HepG2 (cell line): Measurements from ENCODE around the gene DLG3. TPM values are rescaled to one million over a fixed set of nuclear protein-coding genes. Genes with fewer than 3 reads are reported as not detected.

Experiments used
- ATAC-seq: fragments of 200-7000 bp; cut with Tn5 transposase; 3 replicates; pipeline ENCODE4 v1.9.1; 2020; ENCODE audit warnings: mild to moderate bottlenecking, moderate library complexity
- BruUV-seq: library from RNA; stranded (reverse); fragments of 400-500 nt; replicated peaks from 2 replicates; lab custom pipeline; 2021; lab: Mats Ljungman, UMichigan
- CTCF ChIA-PET: fragments of 300-600 bp; formaldehyde crosslinking; extraction: SDS; loops from one replicate; lab custom pipeline; 2021; ENCODE audit warnings: low total read pairs, inconsistent platforms, low intra/inter-chr PET ratio; lab: Yijun Ruan, JAX
- POLR2A ChIA-PET: fragments of 350-600 bp; sonication (Branson Sonifier 250); formaldehyde crosslinking; loops from one replicate; lab custom pipeline; 2020; ENCODE audit warnings: antibody characterized with exemption, inconsistent platforms; lab: Yijun Ruan, JAX
- DNase-seq: peaks from one replicate; pipeline ENCODE4 v3.0.0-alpha.2; 2015; ENCODE audit warnings: low spot score
- FAIRE-seq: peaks from 3 replicates; lab custom pipeline; 2011; peaks lifted over from hg19 to GRCh38; lab: Jason Lieb, UNC
- H2AFZ ChIP-seq: one replicate; pipeline ENCODE4 v1.6.1; 2011; ENCODE audit warnings: low read length, inconsistent platforms
- H3K27ac ChIP-seq: fragments of 300-600 bp; 3 replicates; pipeline ENCODE4 v1.8.0; 2011; ENCODE audit warnings: mixed run types, mild to moderate bottlenecking, mixed read lengths, low read length, inconsistent platforms; ENCODE audit not compliant: insufficient read depth; ENCODE audit errors: extremely low read length
- H3K27me3 ChIP-seq, 2 experiments: fragments of 200-600 bp in 1 of 2; 2 replicates in 1 of 2; 3 replicates in 1 of 2; pipeline versions ENCODE4 v1.6.0 to v1.8.0; 2011; ENCODE audit warnings: low read length in 2 of 2, mild to moderate bottlenecking in 2 of 2, moderate library complexity in 2 of 2, inconsistent platforms in 1 of 2; ENCODE audit not compliant: insufficient read depth in 2 of 2, control insufficient read depth in 1 of 2
- H3K36me3 ChIP-seq, 2 experiments: fragments of 200-600 bp in 1 of 2; replicated peaks in 1 of 2; 2 replicates in 1 of 2; 3 replicates in 1 of 2; pipeline versions ENCODE4 v1.5.1 to v1.8.0; 2011; ENCODE audit warnings: low read length in 2 of 2, inconsistent platforms in 1 of 2; ENCODE audit not compliant: insufficient read depth in 2 of 2, control insufficient read depth in 1 of 2
- H3K4me1 ChIP-seq: 2 replicates; pipeline ENCODE4 v1.5.1; 2012; ENCODE audit warnings: low read length, inconsistent platforms; ENCODE audit not compliant: insufficient read depth
- H3K4me2 ChIP-seq: 2 replicates; pipeline ENCODE4 v1.6.0; 2011; ENCODE audit warnings: low read depth, low read length, inconsistent platforms
- H3K4me3 ChIP-seq, 3 experiments: fragments of 200-600 bp in 1 of 3; sonication (generic), shearing (Covaris generic) in 1 of 3; replicated peaks in 1 of 3; 2 replicates each; pipeline ENCODE4 v1.5.1; 2011 to 2016; ENCODE audit warnings: low read length in 3 of 3, inconsistent platforms in 2 of 3, low read depth in 2 of 3, mild to moderate bottlenecking in 2 of 3, control low read depth in 1 of 3, mixed read lengths in 1 of 3; ENCODE audit not compliant: insufficient read depth in 1 of 3
- H3K79me2 ChIP-seq: one replicate; pipeline ENCODE4 v1.6.1; 2011; ENCODE audit warnings: low read length, inconsistent platforms; ENCODE audit not compliant: insufficient read depth
- H3K9ac ChIP-seq: 2 replicates; pipeline ENCODE4 v1.6.0; 2011; ENCODE audit warnings: mild to moderate bottlenecking, low read depth, low read length, inconsistent platforms; ENCODE audit not compliant: insufficient read depth
- H3K9me3 ChIP-seq: 2 replicates; pipeline ENCODE4 v1.5.1; 2012; ENCODE audit warnings: mild to moderate bottlenecking, low read length
- H4K20me1 ChIP-seq: 2 replicates; pipeline ENCODE4 v1.6.0; 2011; ENCODE audit warnings: inconsistent platforms, mild to moderate bottlenecking, low read length, moderate library complexity; ENCODE audit not compliant: insufficient read depth
- CENPX ChIP-seq: sonication (generic); formaldehyde crosslinking; IDR thresholded peaks from 2 replicates; pipeline ENCODE4 v1.9.0; 2021; ENCODE audit warnings: mild to moderate bottlenecking, missing genetic modification reagents, moderate library complexity
- ELF3 ChIP-seq: IDR thresholded peaks from 2 replicates; pipeline ENCODE4 v1.6.1; 2016; ENCODE audit warnings: missing genetic modification reagents, missing compliant biosample characterization
- NR3C1 ChIP-seq: sonication (generic); formaldehyde crosslinking; IDR thresholded peaks from 2 replicates; pipeline ENCODE4 v1.4.0; 2020; ENCODE audit warnings: missing genetic modification reagents
- RFX5 ChIP-seq: IDR thresholded peaks from 2 replicates; pipeline ENCODE4 v1.6.1; 2011; ENCODE audit warnings: low read depth, low read length, improper control_type of control experiment
- SALL2 ChIP-seq: sonication (generic); formaldehyde crosslinking; IDR thresholded peaks from 2 replicates; pipeline ENCODE4 v1.8.1; 2023; ENCODE audit warnings: mild to moderate bottlenecking, missing genetic modification reagents, inconsistent platforms
- U2AF2 ChIP-seq: fragments of 200-400 bp; formaldehyde crosslinking; IDR thresholded peaks from 2 replicates; pipeline ENCODE4 v1.6.1; 2017; ENCODE audit warnings: low read depth, mild to moderate bottlenecking, low read length
- ZNF136 ChIP-seq: sonication (generic); formaldehyde crosslinking; IDR thresholded peaks from 2 replicates; pipeline ENCODE4 v1.8.1; 2022; ENCODE audit warnings: low read depth, mild to moderate bottlenecking, moderate library complexity, missing genetic modification reagents
- ZNF232 ChIP-seq: sonication (generic); formaldehyde crosslinking; IDR thresholded peaks from 2 replicates; pipeline ENCODE4 v1.4.0; 2020; ENCODE audit warnings: missing genetic modification reagents, borderline replicate concordance
- ZNF251 ChIP-seq: sonication (generic); formaldehyde crosslinking; IDR thresholded peaks from 2 replicates; pipeline ENCODE4 v1.9.0; 2021; ENCODE audit warnings: mild to moderate bottlenecking, missing genetic modification reagents
- ZSCAN12 ChIP-seq: sonication (generic); formaldehyde crosslinking; IDR thresholded peaks from 2 replicates; pipeline ENCODE4 v1.9.0; 2021; ENCODE audit warnings: mild to moderate bottlenecking, missing genetic modification reagents
- WGBS: methylation state at CpG from one replicate; pipeline ENCODE4 v1.1.6; 2017; ENCODE audit warnings: low lambda C conversion rate; 5-methylcytosine and 5-hydroxymethylcytosine counted together
- in situ Hi-C: cut with HindIII; loops from 2 replicates; pipeline ENCODE4 v1.10.0; 2017; ENCODE audit warnings: low pct_unique_long_range_greater_than_20kb; ENCODE audit not compliant: extremely low pct_ligation_motif_present
- intact Hi-C: fragments of 100-400 bp; cut with micrococcal nuclease; formaldehyde crosslinking; loops from one replicate; pipeline ENCODE4 v1.10.0; 2022; ENCODE audit not compliant: unreplicated experiment
- polyA plus RNA-seq, 8 experiments: library from polyadenylated mRNA; depleted of rRNA in 3 of 8; stranded (reverse) in 7 of 8; unstranded in 1 of 8; fragments of >200 nt; fragmentation: Illumina TruSeq in 4 of 8; extraction: Trizol in 4 of 8; gene quantifications; 2 replicates each; pipeline versions ENCODE4 v1.2.1 to v1.2.3, GENCODE V29; 2011 to 2016; ENCODE audit warnings: low read depth in 4 of 8, missing spikeins in 1 of 8, mixed read lengths in 1 of 8; ENCODE audit not compliant: insufficient read depth in 1 of 8
- total RNA-seq, 5 experiments: library from RNA; depleted of rRNA; stranded (reverse); fragments of >200 nt; fragmentation: Illumina TruSeq; extraction: Trizol; gene quantifications; 2 replicates each; pipeline ENCODE4 v1.2.3, GENCODE V29; 2016; ENCODE audit warnings: low read depth in 1 of 5
- TF ChIP-seq, protein P1 (sequence below): sonication (generic); formaldehyde crosslinking; IDR thresholded peaks from 2 replicates; pipeline ENCODE4 v1.4.0; 2020; ENCODE audit warnings: mild to moderate bottlenecking, missing genetic modification reagents
- TF ChIP-seq, protein P2 (sequence below): sonication (generic); formaldehyde crosslinking; IDR thresholded peaks from 2 replicates; pipeline ENCODE4 v1.5.1; 2020; ENCODE audit warnings: mild to moderate bottlenecking, missing genetic modification reagents
- TF ChIP-seq, protein P3 (sequence below): IDR thresholded peaks from 2 replicates; pipeline ENCODE4 v1.6.1; 2016; ENCODE audit warnings: mild to moderate bottlenecking
- TF ChIP-seq, protein P4 (sequence below): sonication (generic); formaldehyde crosslinking; IDR thresholded peaks from 2 replicates; pipeline ENCODE4 v1.4.0; 2020; ENCODE audit warnings: missing genetic modification reagents

DLG3 gene
- total and polyA plus RNA-seq, 2 of the 13 experiments (the other 11 are each of a cell fraction or from before 2014, with no cell fraction given): 9.9 to 19.4 TPM

DNA sequence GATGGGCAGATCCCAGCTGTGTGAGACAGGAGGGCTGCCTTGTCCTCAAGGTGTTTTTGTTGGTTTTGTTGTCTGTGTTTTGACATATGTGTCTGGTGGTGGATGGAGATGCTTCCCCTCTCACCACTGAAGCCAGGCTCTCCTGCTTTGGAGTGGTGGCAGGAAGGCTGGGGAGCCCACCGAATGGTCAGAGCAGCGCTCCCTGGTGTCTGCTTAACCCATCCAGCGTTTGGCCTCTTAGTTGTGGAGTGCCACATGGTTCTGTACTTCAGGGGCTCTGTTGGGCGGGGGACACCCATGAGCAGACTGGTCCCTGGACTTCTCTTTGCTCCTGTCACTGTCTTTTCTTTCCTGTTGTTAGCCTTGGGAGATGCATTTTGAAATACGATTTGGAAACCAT lies 51.9 kb downstream of the DLG3 start (continued):
- TF ChIP-seq, protein P1, sequence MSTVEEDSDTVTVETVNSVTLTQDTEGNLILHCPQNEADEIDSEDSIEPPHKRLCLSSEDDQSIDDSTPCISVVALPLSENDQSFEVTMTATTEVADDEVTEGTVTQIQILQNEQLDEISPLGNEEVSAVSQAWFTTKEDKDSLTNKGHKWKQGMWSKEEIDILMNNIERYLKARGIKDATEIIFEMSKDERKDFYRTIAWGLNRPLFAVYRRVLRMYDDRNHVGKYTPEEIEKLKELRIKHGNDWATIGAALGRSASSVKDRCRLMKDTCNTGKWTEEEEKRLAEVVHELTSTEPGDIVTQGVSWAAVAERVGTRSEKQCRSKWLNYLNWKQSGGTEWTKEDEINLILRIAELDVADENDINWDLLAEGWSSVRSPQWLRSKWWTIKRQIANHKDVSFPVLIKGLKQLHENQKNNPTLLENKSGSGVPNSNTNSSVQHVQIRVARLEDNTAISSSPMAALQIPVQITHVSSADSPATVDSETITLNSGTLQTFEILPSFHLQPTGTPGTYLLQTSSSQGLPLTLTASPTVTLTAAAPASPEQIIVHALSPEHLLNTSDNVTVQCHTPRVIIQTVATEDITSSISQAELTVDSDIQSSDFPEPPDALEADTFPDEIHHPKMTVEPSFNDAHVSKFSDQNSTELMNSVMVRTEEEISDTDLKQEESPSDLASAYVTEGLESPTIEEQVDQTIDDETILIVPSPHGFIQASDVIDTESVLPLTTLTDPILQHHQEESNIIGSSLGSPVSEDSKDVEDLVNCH: no peak
- no peak for TF ChIP-seq NR3C1
- TF ChIP-seq ZNF136 (CRISPR knock-in tag): no peak
- TF ChIP-seq ELF3 (CRISPR knock-in tag): no peak

DNA sequence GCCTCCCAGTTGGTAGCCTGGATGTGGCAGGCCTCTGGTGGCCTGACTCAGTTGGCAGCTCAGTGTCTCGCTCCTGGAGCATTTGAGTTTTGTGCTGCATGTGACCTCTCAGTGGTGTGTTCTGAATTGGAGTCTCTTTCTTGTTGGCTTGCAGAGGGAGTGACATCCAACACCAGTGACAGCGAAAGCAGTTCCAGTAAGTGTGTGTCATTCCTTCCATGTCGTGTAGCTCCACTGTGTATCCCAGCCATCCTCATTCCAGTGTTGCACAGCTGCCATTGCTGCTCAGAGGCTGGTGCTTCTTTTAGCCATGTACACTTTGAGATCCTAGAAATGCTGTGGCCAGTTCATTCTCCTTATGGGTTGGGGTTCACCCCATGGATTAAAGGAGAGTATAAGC lies 52.4 kb downstream of the DLG3 start:
- DNase-seq: no peak
- in situ Hi-C loops: no loop called here
- no peak for ATAC-seq
- TF ChIP-seq RFX5 (no peak), ZNF251 (CRISPR knock-in tag) (no peak), CENPX (CRISPR knock-in tag) (no peak), SALL2 (CRISPR knock-in tag) (no peak), ZSCAN12 (no peak), ZNF232 (no peak), U2AF2 (no peak)
- TF ChIP-seq, protein P2, sequence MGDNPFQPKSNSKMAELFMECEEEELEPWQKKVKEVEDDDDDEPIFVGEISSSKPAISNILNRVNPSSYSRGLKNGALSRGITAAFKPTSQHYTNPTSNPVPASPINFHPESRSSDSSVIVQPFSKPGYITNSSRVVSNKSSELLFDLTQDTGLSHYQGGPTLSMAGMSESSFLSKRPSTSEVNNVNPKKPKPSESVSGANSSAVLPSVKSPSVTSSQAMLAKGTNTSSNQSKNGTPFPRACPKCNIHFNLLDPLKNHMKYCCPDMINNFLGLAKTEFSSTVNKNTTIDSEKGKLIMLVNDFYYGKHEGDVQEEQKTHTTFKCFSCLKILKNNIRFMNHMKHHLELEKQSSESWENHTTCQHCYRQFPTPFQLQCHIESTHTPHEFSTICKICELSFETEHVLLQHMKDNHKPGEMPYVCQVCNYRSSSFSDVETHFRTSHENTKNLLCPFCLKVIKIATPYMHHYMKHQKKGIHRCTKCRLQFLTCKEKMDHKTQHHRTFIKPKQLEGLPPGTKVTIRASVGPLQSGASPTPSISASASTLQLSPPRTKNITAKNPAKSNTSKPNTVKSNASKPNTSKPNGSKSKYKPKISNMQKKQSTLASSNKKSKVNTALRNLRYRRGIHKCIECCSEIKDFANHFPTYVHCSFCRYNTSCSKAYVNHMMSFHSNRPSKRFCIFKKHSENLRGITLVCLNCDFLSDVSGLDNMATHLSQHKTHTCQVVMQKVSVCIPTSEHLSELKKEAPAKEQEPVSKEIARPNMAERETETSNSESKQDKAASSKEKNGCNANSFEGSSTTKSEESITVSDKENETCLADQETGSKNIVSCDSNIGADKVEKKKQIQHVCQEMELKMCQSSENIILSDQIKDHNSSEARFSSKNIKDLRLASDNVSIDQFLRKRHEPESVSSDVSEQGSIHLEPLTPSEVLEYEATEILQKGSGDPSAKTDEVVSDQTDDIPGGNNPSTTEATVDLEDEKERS (CRISPR knock-in tag): no peak
- TF ChIP-seq, protein P3, sequence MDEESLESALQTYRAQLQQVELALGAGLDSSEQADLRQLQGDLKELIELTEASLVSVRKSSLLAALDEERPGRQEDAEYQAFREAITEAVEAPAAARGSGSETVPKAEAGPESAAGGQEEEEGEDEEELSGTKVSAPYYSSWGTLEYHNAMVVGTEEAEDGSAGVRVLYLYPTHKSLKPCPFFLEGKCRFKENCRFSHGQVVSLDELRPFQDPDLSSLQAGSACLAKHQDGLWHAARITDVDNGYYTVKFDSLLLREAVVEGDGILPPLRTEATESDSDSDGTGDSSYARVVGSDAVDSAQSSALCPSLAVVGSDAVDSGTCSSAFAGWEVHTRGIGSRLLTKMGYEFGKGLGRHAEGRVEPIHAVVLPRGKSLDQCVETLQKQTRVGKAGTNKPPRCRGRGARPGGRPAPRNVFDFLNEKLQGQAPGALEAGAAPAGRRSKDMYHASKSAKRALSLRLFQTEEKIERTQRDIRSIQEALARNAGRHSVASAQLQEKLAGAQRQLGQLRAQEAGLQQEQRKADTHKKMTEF (CRISPR knock-in tag): no peak
- TF ChIP-seq, protein P4, sequence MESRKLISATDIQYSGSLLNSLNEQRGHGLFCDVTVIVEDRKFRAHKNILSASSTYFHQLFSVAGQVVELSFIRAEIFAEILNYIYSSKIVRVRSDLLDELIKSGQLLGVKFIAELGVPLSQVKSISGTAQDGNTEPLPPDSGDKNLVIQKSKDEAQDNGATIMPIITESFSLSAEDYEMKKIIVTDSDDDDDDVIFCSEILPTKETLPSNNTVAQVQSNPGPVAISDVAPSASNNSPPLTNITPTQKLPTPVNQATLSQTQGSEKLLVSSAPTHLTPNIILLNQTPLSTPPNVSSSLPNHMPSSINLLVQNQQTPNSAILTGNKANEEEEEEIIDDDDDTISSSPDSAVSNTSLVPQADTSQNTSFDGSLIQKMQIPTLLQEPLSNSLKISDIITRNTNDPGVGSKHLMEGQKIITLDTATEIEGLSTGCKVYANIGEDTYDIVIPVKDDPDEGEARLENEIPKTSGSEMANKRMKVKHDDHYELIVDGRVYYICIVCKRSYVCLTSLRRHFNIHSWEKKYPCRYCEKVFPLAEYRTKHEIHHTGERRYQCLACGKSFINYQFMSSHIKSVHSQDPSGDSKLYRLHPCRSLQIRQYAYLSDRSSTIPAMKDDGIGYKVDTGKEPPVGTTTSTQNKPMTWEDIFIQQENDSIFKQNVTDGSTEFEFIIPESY (CRISPR knock-in tag): no peak

More for the DNA sequence above, 52.4 kb downstream of the DLG3 start:
- no peaks in the 10 kb centered on the region for H3K4me1 ChIP-seq
- CTCF ChIA-PET: no interaction called here
- H3K79me2 ChIP-seq: no peaks in the 10 kb centered on the region
- H2AFZ ChIP-seq: no peak overlapping the region
- POLR2A ChIA-PET: no interaction called here
- no peak overlapping the region for H3K9ac ChIP-seq
- no peaks in the 10 kb centered on the region for H3K9me3 ChIP-seq
- no peaks in the 10 kb centered on the region for H4K20me1 ChIP-seq
- H3K27ac ChIP-seq: no peak overlapping the region
- FAIRE-seq: no peak
- intact Hi-C loops: no loop called here
- H3K36me3 ChIP-seq: peaks cover 5 to 6% of the 10 kb centered on the region in 2 experiments; a peak in 1 of 5 replicates
- H3K27me3 ChIP-seq: no peaks in the 10 kb centered on the region
- WGBS: 100% methylated on average over 1 of the region's 3 CpGs
- no TSS peak for BruUV-seq
- H3K4me2 ChIP-seq: no peak overlapping the region
- H3K4me3 ChIP-seq: no peak overlapping the region
